Epithelial cell of prostate (primary cell): ENCODE results near the gene ZFX.
"Not testable (repeated sequence)": the region's sequence is repeated elsewhere in the genome, so short reads cannot be mapped to it uniquely, and the experiment has no call there.

Source experiments
- DNase-seq: peaks from one replicate; pipeline ENCODE4 v3.0.0-alpha.2; 2011; ENCODE audit warnings: low read depth, low spot score
- H3K27ac ChIP-seq: fragments of 450-650 bp; 2 replicates; pipeline ENCODE4 v1.5.1; 2017; ENCODE audit warnings: mild to moderate bottlenecking

ZFX gene

DNA sequence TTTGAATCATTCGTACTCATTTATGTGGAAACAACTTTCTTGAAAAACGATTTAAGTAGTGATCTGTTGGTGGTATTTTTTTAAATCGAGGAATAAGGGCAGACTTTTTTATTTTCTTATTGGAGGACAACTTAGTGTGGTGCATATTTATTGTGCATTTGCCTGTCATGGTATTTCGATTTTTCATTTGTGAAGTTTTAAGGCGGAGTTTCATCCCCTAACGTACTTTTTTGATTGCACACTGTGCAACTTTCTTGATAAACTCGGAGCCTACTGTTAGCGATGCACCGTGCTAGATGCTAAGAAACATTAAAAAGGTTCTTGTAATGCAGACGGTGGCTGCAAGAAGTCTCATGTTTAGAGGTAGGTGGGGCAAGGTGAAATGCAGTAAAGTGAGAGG lies 1.4 kb downstream of the ZFX start:
- no peak for DNase-seq
- peak overlapping the region; percentile 93 for H3K27ac ChIP-seq

DNA sequence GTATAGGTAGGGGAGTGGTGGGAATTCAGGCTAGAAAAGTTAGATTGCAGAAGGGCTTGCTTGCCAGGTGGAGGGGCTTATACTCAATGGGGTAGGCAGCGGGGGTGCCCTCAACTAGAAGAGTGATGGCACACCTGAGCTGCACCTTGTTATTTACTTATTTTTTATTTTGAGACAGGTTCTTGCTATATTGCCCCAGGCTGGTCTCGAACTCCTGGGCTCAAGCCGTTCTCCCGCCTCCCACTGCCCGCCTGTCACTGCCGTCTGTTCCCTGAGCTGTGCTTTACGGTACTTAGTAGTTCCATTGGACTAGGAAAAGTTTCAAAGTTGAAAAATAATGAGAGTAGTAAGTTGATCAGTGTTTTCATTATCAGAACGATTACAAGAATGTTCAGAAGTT lies 2.0 kb downstream of the ZFX start:
- peak overlapping the region; percentile 93 for H3K27ac ChIP-seq
- no peak for DNase-seq

DNA sequence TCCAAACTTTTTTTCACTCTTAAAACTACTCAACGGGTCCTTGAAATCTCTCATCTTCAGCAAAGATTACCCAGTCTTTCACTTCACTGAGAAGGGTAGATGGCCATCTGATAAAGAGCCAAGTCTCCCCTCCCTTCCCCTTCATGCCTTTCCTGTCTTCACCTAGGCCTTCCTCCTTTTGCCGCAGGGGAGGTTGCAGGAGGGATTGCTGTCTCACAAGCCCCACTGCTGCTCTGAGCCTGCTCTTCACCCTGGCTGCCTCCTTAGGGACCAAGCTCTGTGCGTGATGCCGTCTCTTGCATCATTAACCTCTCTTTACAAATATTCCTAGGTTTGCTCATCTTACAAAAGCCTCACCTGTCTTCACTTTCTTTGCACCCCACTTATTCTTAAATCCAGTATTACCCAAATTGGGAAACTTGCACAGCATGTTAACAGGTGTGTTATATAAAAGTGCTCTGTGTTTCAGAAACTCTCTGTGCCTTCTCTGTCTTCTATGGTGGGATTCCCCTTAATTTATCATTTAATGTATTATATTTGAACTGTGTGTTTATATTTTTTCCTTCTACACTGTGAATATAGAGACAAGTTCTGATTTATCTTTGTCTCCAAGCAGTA lies 3.8 kb downstream of the ZFX start:
- DNase-seq, result no peak
- H3K27ac ChIP-seq, result peak overlapping the region; percentile 40

DNA sequence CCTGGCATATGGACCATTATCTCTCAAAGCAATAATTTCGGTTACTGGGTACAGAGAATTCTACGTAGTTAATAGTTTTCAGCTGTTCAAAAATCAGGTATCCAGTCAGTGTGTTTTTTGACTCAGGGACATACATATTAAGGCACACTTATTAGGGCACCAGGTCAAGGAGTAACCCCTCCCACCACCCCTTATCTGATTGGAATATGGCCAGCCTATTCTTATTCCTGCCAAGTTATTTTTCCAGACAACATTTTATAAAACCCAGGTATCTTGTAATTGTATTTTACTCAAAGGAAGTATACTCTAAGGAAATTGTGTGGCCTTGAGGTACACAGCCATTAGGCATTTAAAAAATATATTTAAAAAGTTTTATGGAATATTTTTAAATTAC lies 4.3 kb downstream of the ZFX start:
- no peak for DNase-seq
- peak overlapping the region; percentile 40 for H3K27ac ChIP-seq

DNA sequence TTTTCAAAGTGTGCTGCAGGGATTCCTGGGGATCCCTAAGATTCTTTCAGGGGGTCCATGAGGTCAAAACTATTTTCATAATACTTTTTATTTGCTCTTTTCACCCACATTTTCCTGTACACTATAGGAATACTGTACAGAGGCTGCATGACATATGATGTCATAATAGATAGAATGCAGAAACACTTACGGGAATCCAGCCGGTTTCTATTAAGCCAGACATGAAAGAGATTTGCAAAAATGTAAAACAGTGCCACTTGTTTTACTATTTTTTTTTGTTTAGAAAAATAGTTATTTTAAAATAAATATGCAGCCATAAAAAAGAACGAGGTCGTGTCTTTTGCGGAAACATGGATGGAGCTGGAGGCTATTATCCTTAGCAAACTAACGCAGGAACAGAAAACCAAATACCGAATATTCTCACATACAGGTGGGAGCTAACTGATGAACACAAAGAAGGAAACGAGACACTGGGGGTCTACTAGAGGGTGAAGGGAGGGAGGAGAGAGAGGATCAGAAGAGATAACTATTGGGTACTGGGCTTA lies 5.0 kb downstream of the ZFX start:
- H3K27ac ChIP-seq, result no peak overlapping the region
- no peak for DNase-seq

DNA sequence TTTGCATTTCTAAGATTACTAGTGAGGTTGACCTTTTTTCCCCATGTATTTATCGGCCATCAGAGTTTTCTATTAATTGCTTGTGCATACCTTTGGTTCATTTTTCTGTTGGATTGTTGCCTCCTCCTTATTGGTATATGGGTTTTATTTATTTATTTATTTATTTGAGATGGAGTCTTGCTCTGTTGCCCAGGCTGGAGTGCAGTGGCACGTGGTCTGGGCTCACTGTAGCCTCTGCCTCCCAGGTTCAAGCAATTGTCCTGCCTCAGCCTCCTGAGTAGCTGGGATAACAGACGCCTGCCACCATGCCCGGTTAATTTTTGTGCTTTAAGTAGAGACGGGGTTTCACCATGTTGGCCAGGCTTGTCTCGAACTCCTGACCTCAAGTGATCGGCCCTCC lies 6.2 kb downstream of the ZFX start:
- not testable (repeated sequence) for H3K27ac ChIP-seq, DNase-seq

DNA sequence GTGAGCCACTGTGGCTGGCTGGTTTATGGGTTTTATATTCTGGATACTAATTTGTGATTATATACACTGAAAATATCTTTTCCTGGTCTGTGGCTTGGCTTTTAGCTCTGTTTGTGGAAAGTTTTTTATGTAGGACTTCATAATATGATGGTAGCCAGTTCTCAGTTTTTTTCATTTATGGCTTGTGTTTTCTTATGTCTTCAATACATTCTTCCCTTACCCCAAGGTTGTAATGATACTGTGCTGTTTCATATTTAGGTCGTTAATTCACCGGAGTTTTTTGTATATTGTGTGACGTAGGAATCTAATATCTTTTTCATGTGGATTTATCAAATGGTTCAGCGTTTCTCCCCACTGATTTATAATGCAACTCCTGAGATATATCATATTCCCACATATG lies 6.6 kb downstream of the ZFX start:
- DNase-seq, result no peak
- no peak overlapping the region for H3K27ac ChIP-seq

DNA sequence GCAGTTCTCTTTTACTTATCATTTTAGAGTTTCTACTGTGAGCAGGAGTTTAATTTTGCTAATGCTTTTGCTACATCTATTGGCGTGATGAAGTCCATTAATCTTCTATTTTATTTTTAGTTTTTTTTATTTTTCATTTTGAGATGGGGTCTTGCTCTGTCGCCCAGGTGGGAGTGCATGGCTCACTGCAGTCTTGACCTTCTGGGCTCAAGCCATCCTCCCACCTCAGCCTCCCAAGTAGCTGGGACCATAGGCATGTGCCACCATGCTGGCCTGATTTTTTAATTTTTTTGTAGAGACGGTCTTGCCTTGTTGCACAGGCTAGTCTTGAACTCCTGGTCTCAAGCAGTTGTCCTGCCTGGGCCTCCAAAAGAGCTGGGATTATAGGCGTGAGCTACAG lies 9.4 kb downstream of the ZFX start:
- DNase-seq, result no peak
- no peak overlapping the region for H3K27ac ChIP-seq

DNA sequence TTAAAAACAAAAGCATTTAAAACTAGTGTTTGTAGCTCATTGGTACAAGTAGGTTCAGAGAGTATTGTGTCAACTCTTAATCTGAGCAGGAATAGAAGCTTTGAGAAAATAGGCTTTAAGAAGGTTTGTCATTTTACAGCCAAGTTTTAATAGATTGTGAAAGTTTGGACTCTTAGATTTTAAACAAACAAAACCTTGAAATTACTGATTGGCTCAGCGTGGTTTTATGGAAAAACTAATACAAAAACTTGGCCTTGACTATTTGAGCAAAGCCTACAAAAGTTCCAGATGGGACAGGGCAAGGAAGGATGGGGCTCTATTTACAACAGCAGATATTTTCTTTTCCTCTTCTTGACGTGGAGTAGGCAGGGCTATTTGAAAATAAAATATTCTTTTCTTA lies 16.5 kb downstream of the ZFX start:
- DNase-seq, result no peak
- no peak overlapping the region for H3K27ac ChIP-seq

DNA sequence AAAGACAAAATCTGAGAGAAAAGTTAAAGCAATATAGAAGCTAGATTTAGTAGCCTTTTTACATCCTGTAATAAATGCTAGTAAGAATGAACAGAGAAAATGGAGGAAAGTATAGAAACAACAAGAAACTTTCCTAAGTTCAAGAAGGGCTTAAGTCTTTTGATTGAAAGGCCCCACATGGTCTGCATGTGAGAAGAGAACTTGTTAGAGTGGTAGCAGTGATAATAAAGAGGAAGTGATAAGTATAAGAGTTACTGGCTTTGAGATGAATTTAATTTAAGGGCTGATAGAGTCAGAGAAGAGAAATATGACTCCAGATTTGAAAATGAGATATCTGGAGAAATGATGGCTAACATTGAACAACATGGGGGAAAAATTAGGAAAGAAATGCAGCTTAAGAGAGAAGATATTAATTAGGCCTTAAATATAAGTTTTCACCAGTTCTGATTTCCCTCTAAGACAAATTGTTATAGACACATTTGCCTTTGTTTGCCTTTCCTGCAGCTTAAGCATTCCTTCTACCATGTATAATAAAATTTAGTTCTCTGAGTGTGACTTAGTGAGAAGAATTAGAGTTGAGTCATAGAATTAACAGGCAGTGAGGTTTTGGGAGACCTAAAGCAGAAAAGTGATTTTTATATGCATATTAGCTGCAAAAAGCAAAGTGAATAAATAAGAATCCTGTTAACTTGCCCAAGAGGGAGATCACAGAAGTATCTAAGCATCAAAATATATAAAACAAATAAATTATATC lies 18.4 kb downstream of the ZFX start:
- no peak overlapping the region for H3K27ac ChIP-seq

DNA sequence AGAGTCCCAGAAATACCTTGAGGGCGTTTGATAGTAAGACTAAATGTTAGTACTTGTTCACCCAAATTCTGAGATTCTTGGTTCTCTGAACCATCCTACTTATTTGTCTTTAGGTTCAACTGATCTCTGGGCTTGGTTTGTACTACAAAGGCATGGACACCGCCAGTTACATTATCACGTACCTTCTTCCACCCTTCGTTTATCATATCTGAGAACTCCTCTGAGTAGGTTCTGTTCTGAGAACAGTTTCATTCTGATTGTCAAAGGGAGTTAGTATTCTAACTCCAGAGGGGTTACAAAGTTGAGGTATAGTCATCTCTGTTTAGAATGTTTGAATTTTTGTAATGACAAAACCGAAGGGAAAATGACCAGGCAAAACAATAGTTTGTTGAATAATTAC lies 19.3 kb downstream of the ZFX start:
- no peak overlapping the region for H3K27ac ChIP-seq
- DNase-seq, result no peak

More for the DNA sequence above, 18.4 kb downstream of the ZFX start:
- no peak for DNase-seq

DNA sequence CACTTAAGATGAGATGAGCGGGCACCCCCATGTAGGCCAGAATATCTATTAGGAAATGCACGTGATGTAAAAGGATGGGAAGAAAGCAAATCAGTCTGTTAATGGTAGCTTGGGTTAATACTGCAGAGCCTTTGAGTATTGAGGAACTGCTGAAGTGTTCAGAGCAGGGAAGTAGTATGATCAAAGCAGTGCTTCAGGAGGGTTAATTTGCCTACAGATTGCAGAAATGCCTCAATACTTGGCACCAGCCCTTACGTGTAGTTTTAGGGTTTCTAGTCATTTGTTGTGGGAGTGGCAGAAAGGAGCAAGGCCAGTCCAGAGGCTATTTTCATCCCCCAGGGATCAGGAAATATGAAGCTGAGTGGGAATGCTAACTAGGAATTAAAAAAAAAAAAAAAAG lies 19.7 kb downstream of the ZFX start:
- DNase-seq, result no peak
- no peak overlapping the region for H3K27ac ChIP-seq

DNA sequence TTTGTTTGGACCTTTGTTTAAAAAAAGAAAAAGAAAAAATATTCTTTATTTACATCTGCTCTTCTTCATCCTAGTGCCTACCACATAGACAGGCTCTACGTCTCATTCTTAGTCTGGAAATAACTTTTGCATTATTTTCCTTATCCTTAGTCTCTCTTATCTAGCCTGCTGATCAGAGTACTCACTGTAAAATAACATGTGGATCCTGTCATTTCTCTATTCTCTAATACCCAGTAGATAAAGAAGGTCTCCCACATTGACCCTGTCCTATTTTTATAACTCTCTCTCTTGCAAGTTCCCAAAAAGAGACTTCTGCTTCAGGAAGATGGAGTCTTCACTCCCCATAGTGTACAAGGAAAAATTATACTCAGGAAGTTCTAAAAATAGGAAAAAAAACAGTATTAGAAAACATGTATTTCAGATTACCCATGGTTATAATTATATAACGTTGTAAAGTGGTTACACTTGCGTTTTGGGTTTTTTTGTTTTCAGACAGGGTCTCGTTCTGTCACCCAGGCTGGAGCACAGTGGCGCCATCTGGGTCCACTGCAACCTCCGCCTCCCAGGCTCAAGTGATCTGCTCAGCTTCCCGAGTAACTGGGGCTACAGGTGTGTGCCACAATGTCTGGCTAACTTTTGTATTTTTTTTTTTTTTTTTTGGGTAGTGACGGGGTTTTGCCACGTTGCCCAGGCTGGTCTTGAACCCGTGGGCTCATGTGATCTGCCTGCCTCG lies 23.8 kb downstream of the ZFX start:
- DNase-seq, result no peak
- no peak overlapping the region for H3K27ac ChIP-seq

DNA sequence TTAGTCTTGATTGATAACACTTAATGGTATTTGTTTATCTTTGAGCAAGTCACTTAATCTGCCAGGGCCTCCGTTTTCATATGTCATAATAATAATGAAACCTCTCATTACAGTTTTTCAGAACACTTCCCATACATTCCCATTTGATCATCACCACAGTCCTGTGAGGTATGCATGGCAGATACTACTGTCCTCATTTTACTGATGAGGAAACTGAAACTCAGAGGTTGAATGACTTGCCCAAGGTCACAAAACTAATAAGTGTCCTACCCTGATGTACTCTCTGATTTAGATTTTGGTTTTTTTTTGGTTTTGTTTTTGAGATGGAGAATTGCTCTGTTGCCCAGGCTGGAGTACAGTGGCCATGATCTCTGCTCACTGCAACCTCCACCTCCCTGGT lies 25.7 kb downstream of the ZFX start:
- no peak overlapping the region for H3K27ac ChIP-seq
- no peak for DNase-seq

DNA sequence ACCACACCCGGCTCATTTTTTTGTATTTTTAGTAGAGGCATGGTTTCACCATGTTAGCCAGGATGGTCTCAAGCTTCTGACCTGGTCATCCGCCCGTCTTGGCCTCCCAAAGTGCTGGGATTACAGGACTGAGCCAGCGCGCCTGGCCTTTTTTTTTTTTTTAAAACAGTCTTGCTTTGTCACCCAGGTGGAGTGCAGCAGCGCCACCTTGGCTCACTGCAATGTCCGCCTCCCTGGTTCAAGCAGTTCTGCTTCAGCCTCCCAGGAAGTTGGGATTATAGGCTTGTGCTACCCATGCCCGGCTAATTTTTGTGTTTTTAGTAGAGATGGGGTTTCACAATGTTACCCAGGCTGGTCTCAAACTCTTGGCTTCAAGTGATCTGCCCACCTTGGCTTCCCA lies 28.9 kb downstream of the ZFX start:
- no peak for DNase-seq
- no peak overlapping the region for H3K27ac ChIP-seq

DNA sequence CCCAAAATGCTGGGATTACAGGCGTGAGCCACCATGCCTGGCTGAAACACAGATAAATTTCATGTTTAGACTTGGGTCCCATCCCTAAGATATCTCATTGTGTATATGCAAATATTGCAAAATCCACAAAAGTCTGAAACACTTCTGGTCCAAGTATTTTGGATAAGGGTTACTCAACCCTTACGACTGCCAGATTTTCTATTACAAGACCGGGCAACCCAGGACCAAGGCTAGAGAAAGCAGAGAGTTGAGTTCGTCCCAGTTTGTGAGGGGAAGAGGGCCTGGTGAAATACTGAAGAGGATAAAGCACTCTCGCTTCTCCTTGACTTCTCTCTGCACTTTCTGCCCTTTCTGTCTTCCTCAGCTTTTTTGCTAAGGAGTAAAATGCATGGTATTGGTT lies 34.5 kb downstream of the ZFX start:
- no peak overlapping the region for H3K27ac ChIP-seq
- no peak for DNase-seq

DNA sequence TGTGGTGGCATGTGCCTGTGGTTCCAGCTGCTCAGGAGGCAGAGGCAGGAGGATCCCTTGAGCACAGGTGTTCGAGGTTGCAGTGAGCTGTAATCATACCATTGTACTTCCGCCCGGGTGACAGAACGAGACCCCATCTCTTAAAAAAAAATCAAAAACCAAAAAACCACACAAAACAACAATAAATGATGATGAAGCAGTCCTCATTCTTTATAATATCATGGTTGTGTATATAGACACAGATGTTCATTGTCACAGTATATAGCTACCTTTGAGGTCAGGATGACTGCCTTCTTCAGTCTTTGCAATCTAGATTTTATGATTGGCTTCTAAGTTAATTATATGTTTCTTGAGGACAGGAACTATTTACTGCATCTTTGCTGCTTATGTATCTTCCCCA lies 37.0 kb downstream of the ZFX start:
- no peak for DNase-seq
- no peak overlapping the region for H3K27ac ChIP-seq

DNA sequence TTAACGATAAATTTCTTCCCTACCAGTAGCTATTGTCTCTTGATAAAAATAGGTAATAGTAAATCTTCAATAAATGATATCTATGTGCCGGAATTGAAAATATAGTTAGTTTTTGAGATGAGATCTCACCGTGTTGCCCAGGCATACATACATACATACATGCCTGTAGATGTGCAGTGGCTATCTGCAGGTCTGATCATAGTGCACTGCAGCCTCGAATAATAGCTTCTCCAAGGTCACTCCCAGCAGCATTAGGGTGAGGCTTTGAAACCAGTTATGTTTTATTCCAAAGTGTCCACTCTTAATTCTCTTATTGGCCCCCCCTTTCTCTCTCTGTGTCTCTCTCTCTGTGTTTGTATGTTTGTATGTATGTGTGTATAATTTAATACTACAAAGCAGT lies 37.5 kb downstream of the ZFX start:
- no peak overlapping the region for H3K27ac ChIP-seq

DNA sequence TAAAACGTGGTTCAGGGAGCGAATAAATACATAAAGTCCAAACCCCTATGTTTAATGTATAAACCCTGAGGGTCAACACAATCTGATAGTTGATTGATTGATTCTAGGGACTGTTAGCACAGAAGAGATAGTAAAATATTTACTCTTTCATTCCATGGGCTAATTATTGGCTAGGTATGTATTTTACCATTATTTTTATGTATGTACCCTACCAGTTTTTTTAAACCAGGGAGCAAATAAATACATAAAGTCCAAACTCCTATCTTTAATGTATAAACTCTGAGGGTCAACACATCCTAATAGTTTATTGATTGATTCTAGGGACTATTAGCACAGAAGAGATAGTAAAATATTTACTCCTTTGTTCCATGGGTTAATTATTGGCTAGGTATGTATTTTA lies 40.0 kb downstream of the ZFX start:
- H3K27ac ChIP-seq, result no peak overlapping the region
- no peak for DNase-seq

More for the DNA sequence above, 37.5 kb downstream of the ZFX start:
- no peak for DNase-seq

DNA sequence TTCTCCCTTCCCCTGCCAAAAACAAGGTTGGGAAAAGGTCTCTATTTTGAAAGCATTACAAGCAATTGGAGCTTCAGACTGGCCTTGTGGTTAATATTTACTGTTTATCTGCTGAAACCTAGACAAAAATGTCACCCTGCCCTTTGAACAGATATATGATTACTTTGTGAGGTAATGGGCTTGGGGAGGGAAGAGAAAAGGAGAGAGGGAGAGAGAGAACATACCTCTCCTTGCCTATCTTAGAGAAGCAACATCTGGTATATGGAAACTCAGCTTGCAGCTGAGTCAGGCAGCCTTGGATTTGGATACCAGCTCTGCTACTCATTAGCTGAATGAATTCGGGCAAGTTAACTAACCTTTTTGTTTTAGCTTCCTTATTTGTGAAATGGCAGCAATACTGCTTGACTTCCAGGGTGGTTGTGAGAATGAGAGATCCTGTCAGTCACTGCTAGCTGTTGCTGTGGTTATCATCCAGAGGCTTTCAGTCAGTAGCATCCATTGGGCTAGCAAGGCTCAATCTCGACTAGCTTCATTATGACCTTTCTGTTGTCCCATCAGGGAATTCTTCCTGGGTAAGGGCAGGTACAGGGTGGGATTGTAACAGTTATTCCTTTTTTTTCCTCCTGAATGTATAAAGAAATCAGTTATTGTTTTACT lies 41.1 kb downstream of the ZFX start:
- H3K27ac ChIP-seq, result no peak overlapping the region
- DNase-seq, result no peak

DNA sequence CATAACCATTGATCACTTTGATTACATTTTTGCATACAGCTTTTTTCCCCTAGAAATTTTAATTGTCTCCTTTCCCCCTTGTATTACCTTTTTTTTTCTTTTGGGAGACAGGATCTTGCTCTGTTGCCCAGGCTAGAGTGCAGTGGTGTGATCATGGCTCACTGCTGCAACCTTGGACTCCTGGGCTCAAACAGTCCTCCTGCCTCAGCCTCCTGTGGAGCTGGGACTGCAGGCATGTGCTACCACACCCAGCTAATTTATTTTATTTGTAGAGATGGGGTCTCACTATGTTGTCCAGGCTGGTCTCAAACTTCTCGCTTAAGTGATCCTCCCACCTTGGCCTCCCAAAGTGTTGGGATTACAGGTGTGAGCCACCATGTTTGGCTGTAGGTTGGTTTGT lies 47.0 kb downstream of the ZFX start:
- no peak overlapping the region for H3K27ac ChIP-seq
- no peak for DNase-seq
